ENCODE measurements around the gene UNCX. TPM values are rescaled to one million over a fixed set of nuclear protein-coding genes. Genes with fewer than 3 reads are reported as not detected.

Gene UNCX
- total and polyA plus RNA-seq, 2 of the 8 experiments (the other 6 are each of a cell fraction or from before 2014, with no cell fraction given): not detected

- TF ChIP-seq CHD7 (IDR thresholded peaks at IDR 0.05; ENCODE audit: insufficient replicate concordance, low read length) (no peak), EP300 (IDR thresholded peaks at IDR 0.05; ENCODE audit: borderline replicate concordance in 1 of 2, low read depth in 2 of 2, low read length in 2 of 2) (no peak), SRF (IDR thresholded peaks at IDR 0.05; ENCODE audit: low read depth, low read length) (no peak), CTBP2 (IDR thresholded peaks at IDR 0.05; ENCODE audit: borderline replicate concordance, insufficient read depth, insufficient read length, low read length) (no peak)
These were observed 18.2 kb upstream of the UNCX start (continued) for GRCh38 chr7:1214516-1214915.
